Fibroblast of mammary gland (primary cell): ENCODE results near the gene CUL3.

Source experiments
- DNase-seq: peaks from one replicate; pipeline ENCODE4 v3.0.0-alpha.2; 2010; ENCODE audit warnings: low read depth
- H3K4me3 ChIP-seq: 2 replicates; pipeline ENCODE4 v1.5.1; 2011; ENCODE audit warnings: low read depth, mild to moderate bottlenecking, low read length, moderate library complexity; ENCODE audit not compliant: control insufficient read depth
- CTCF ChIP-seq: conservative IDR thresholded peaks from 2 replicates; pipeline ENCODE4 v1.5.1; 2011; ENCODE audit warnings: low read depth, low read length, inconsistent platforms; ENCODE audit not compliant: control insufficient read depth, insufficient read depth

CUL3 gene

GRCh38 chr2:224440988-224441387 is 144.2 kb downstream of the CUL3 start:
- no peak for DNase-seq
- TF ChIP-seq CTCF = no peak
- H3K4me3 ChIP-seq = no peak overlapping the region

- H3K4me3 ChIP-seq = no peak overlapping the region
- DNase-seq = no peak
- no peak for TF ChIP-seq CTCF
These were observed 146.4 kb downstream of the CUL3 start for GRCh38 chr2:224438726-224439125.

- H3K4me3 ChIP-seq = no peak overlapping the region
- no peak for DNase-seq
- no peak for TF ChIP-seq CTCF
These were observed 148.5 kb downstream of the CUL3 start for GRCh38 chr2:224436634-224437033.

GRCh38 chr2:224434618-224435017 is 150.5 kb downstream of the CUL3 start:
- TF ChIP-seq CTCF = no peak
- no peak for DNase-seq
- no peak overlapping the region for H3K4me3 ChIP-seq

GRCh38 chr2:224433442-224433841 is 151.7 kb downstream of the CUL3 start:
- DNase-seq = no peak
- TF ChIP-seq CTCF = no peak
- no peak overlapping the region for H3K4me3 ChIP-seq

GRCh38 chr2:224432003-224432579 is 153.1 kb downstream of the CUL3 start:
- TF ChIP-seq CTCF = no peak
- no peak overlapping the region for H3K4me3 ChIP-seq
- no peak for DNase-seq

GRCh38 chr2:224429441-224429810 is 155.7 kb downstream of the CUL3 start:
- no peak overlapping the region for H3K4me3 ChIP-seq
- no peak for DNase-seq
- no peak for TF ChIP-seq CTCF
